ENCODE data around the gene IFIT3. TPM values are rescaled to one million over a fixed set of nuclear protein-coding genes. Genes with fewer than 3 reads are reported as not detected.

The IFIT3 gene
- total RNA-seq, 1 experiment from 2014 or later = 7.2 TPM

- H3K4me2 ChIP-seq = no peak overlapping the region
- no peaks in the 10 kb centered on the region for H3F3A ChIP-seq (ENCODE audit: insufficient read depth, low read depth)
- ChIA-PET POLR2A (ENCODE audit: unreplicated experiment) (no interaction called here), CTCF (no interaction called here)
- H3K9me2 ChIP-seq (ENCODE audit: insufficient read depth) = no peaks in the 10 kb centered on the region
- no peak for DNase-seq
- H3K9me3 ChIP-seq (ENCODE audit: insufficient read depth, low read depth) = no peaks in the 10 kb centered on the region
- no peaks in the 10 kb centered on the region for H3K36me3 ChIP-seq (ENCODE audit: low read depth)
- intact Hi-C loops (cut with micrococcal nuclease; ENCODE audit: unreplicated experiment) = no loop called here
- peak overlapping the region; percentile 72 for H3K27ac ChIP-seq
- H3K4me3 ChIP-seq = no peak overlapping the region
- H3K27me3 ChIP-seq (ENCODE audit: insufficient read depth, low read depth) = no peaks in the 10 kb centered on the region
- TF ChIP-seq CTCF (conservative IDR thresholded peaks at IDR 0.05) = no peak
- no peak for TF ChIP-seq EZH2 (IDR thresholded peaks at IDR 0.05; ENCODE audit: low read depth)
- no peaks in the 10 kb centered on the region for H4K20me1 ChIP-seq (ENCODE audit: insufficient read depth)
- BruUV-seq (replicated peaks) = no TSS peak
- peaks cover 9% of the 10 kb centered on the region for H3K4me1 ChIP-seq (replicated peaks; ENCODE audit: insufficient read depth)
- H2AFZ ChIP-seq = no peak overlapping the region
- no peaks in the 10 kb centered on the region for H3K79me2 ChIP-seq (ENCODE audit: low read depth)
Measured at GRCh38 chr10:89294721-89295239, 33.0 kb upstream of the IFIT3 start.

- no peaks in the 10 kb centered on the region for H3K9me2 ChIP-seq (ENCODE audit: insufficient read depth)
- no peaks in the 10 kb centered on the region for H3K27me3 ChIP-seq (ENCODE audit: insufficient read depth, low read depth)
- peak overlapping the region; percentile 3 for H3K4me2 ChIP-seq
- ChIA-PET CTCF (no interaction called here), POLR2A (ENCODE audit: unreplicated experiment) (no interaction called here)
- no peaks in the 10 kb centered on the region for H3F3A ChIP-seq (ENCODE audit: insufficient read depth, low read depth)
- H3K27ac ChIP-seq = peak overlapping the region; percentile 72
- TF ChIP-seq CTCF (conservative IDR thresholded peaks at IDR 0.05) (no peak), EZH2 (IDR thresholded peaks at IDR 0.05; ENCODE audit: low read depth) (no peak)
- H3K9me3 ChIP-seq (ENCODE audit: insufficient read depth, low read depth) = no peaks in the 10 kb centered on the region; the same call in 1 of the 2 replicates
- peak in 1 of 2 experiments; percentile 59 for DNase-seq
- intact Hi-C loops (cut with micrococcal nuclease; ENCODE audit: unreplicated experiment) = no loop called here
- no peaks in the 10 kb centered on the region for H3K36me3 ChIP-seq (ENCODE audit: low read depth)
- no peak overlapping the region for H2AFZ ChIP-seq
- no peaks in the 10 kb centered on the region for H3K79me2 ChIP-seq (ENCODE audit: low read depth)
- no peak overlapping the region for H3K4me3 ChIP-seq
- H4K20me1 ChIP-seq (ENCODE audit: insufficient read depth) = no peaks in the 10 kb centered on the region
- BruUV-seq (replicated peaks) = no TSS peak
- H3K4me1 ChIP-seq (replicated peaks; ENCODE audit: insufficient read depth) = peaks cover 9% of the 10 kb centered on the region
Measured at GRCh38 chr10:89295597-89295996, 32.2 kb upstream of the IFIT3 start.

- Histone ChIP-seq H4K20me1 (ENCODE audit: insufficient read depth) (no peaks in the 10 kb centered on the region), H3K4me1 (replicated peaks; ENCODE audit: insufficient read depth) (peaks cover 14% of the 10 kb centered on the region), H3F3A (ENCODE audit: insufficient read depth, low read depth) (no peaks in the 10 kb centered on the region; the same call in 1 of the 2 replicates), H3K27ac (peak overlapping the region; percentile 72), H3K9me3 (ENCODE audit: insufficient read depth, low read depth) (no peaks in the 10 kb centered on the region; the same call in 1 of the 2 replicates), H3K4me2 (no peak overlapping the region; the same call in 1 of the 2 replicates), H3K9me2 (ENCODE audit: insufficient read depth) (no peaks in the 10 kb centered on the region), H3K36me3 (ENCODE audit: low read depth) (no peaks in the 10 kb centered on the region), H3K4me3 (no peak overlapping the region), H2AFZ (no peak overlapping the region), H3K79me2 (ENCODE audit: low read depth) (no peaks in the 10 kb centered on the region), H3K27me3 (ENCODE audit: insufficient read depth, low read depth) (no peaks in the 10 kb centered on the region)
- intact Hi-C loops (cut with micrococcal nuclease; ENCODE audit: unreplicated experiment) = no loop called here
- ChIA-PET POLR2A (ENCODE audit: unreplicated experiment) (no interaction called here), CTCF (no interaction called here)
- no TSS peak for BruUV-seq (replicated peaks)
- TF ChIP-seq CTCF (conservative IDR thresholded peaks at IDR 0.05) = no peak
- DNase-seq = no peak
Measured at GRCh38 chr10:89296220-89296648, 31.6 kb upstream of the IFIT3 start.
